ENCODE measurements around the gene FOSL2.

FOSL2 gene

GRCh38 chr2:28413899-28414295 is 21.2 kb downstream of the FOSL2 start:
- DNase-seq: no peak

- DNase-seq: no peak
Observed at GRCh38 chr2:28414583-28414982, 21.9 kb downstream of the FOSL2 start.

- DNase-seq: no peak
Observed at GRCh38 chr2:28415010-28415409, 22.4 kb downstream of the FOSL2 start.

GRCh38 chr2:28415715-28416114 is 23.1 kb downstream of the FOSL2 start:
- DNase-seq: no peak

GRCh38 chr2:28419003-28419402 is 26.3 kb downstream of the FOSL2 start:
- no peak for DNase-seq

- DNase-seq: no peak
Observed at GRCh38 chr2:28419443-28420270, 27.0 kb downstream of the FOSL2 start.

- DNase-seq: no peak
Observed at GRCh38 chr2:28420722-28421121, 28.1 kb downstream of the FOSL2 start.

GRCh38 chr2:28422908-28423741 is 30.5 kb downstream of the FOSL2 start:
- DNase-seq: no peak

- no peak for DNase-seq
Observed at GRCh38 chr2:28423856-28424605, 31.4 kb downstream of the FOSL2 start.

- DNase-seq: no peak
Observed at GRCh38 chr2:28424799-28425463, 32.3 kb downstream of the FOSL2 start.

GRCh38 chr2:28425464-28425835 is 32.8 kb downstream of the FOSL2 start:
- no peak for DNase-seq

- no peak for DNase-seq
Observed at GRCh38 chr2:28427741-28428415, 35.2 kb downstream of the FOSL2 start.

- no peak for DNase-seq
Observed at GRCh38 chr2:28428486-28428885, 35.8 kb downstream of the FOSL2 start.

GRCh38 chr2:28429636-28430376 is 37.1 kb downstream of the FOSL2 start:
- DNase-seq: no peak

GRCh38 chr2:28430377-28430765 is 37.7 kb downstream of the FOSL2 start:
- DNase-seq: no peak

GRCh38 chr2:28430788-28431418 is 38.2 kb downstream of the FOSL2 start:
- no peak for DNase-seq

- no peak for DNase-seq
Observed at GRCh38 chr2:28431741-28432140, 39.1 kb downstream of the FOSL2 start.

GRCh38 chr2:28432362-28432761 is 39.7 kb downstream of the FOSL2 start:
- no peak for DNase-seq

- no peak for DNase-seq
Observed at GRCh38 chr2:28433215-28433614, 40.6 kb downstream of the FOSL2 start.

GRCh38 chr2:28433935-28434599 is 41.4 kb downstream of the FOSL2 start:
- DNase-seq: no peak

- no peak for DNase-seq
Observed at GRCh38 chr2:28434600-28434989, 41.9 kb downstream of the FOSL2 start.

Data from amniotic stem cell (primary cell).